Astrocyte of the cerebellum (primary cell): ENCODE results near the gene ZNF735.
"Not testable (repeated sequence)": the region's sequence is repeated elsewhere in the genome, so short reads cannot be mapped to it uniquely, and the experiment has no call there.

Experiments
- DNase-seq: peaks from one replicate; pipeline ENCODE4 v3.0.0-alpha.2; 2011; ENCODE audit warnings: low read depth
- H3K4me3 ChIP-seq: 2 replicates; pipeline ENCODE4 v1.5.1; 2011; ENCODE audit warnings: mild to moderate bottlenecking, low read depth, low read length, moderate library complexity
- in situ Hi-C: cut with HindIII; loops from 2 replicates; pipeline ENCODE4 v1.10.0; 2017; ENCODE audit warnings: low sequenced_read_pairs
- TF ChIP-seq, protein P1 (sequence below): IDR thresholded peaks from 2 replicates; pipeline ENCODE4 v1.5.1; 2012; ENCODE audit warnings: low read length, low read depth, moderate library complexity, mild to moderate bottlenecking; ENCODE audit errors: missing control alignments

The ZNF735 gene

DNA sequence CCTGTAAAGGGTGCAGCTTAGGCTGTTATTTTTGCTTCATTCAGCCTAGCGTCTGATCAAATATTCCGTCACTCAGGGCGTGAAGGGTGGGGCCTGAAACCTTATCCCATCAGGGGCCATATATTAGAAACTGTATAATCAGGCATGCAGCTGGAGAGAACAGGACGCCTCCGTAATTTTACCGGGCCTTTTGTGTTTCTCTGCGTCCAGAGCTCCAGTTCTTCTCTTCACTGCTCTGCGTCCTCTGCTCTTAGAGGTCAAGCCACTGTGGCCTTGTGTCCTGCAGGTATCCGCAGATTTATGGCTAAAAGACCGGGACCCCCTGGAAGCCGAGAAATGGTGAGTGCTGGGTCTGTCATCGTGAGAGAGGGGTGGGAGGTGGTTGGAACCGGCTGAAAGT is at the start of gene ZNF735:
Gene ZNF735, plus strand, starts transcription at position 301 of the 400 bp plus-strand sequence. Its CDS starts 0 bp downstream, at position 301.
- in situ Hi-C loops, result no loop called here
- no peak within 1 kb of the TSS for H3K4me3 ChIP-seq
- no peak for DNase-seq
- TF ChIP-seq, protein P1, sequence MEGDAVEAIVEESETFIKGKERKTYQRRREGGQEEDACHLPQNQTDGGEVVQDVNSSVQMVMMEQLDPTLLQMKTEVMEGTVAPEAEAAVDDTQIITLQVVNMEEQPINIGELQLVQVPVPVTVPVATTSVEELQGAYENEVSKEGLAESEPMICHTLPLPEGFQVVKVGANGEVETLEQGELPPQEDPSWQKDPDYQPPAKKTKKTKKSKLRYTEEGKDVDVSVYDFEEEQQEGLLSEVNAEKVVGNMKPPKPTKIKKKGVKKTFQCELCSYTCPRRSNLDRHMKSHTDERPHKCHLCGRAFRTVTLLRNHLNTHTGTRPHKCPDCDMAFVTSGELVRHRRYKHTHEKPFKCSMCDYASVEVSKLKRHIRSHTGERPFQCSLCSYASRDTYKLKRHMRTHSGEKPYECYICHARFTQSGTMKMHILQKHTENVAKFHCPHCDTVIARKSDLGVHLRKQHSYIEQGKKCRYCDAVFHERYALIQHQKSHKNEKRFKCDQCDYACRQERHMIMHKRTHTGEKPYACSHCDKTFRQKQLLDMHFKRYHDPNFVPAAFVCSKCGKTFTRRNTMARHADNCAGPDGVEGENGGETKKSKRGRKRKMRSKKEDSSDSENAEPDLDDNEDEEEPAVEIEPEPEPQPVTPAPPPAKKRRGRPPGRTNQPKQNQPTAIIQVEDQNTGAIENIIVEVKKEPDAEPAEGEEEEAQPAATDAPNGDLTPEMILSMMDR, result no peak

DNA sequence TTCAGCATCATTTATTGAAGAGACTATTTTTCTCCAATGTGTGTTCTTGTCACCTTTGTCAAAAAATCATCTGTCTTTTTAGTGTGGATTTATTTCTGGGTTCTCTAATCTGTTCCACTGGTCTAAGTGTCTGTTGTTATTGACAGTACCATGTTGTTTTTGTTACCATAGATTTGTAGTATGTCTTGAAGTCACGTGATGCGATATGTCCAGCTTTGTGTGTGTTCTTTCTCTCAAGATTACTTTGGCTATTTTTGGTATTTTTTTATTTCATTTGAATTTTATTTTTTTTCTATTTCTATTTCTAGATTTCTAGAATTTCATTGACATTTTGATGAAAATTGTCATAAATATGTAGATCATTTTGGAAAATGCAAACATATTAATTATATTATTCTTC is 36.0 kb upstream of the ZNF735 start:
- H3K4me3 ChIP-seq, DNase-seq, in situ Hi-C loops: not testable (repeated sequence)

DNA sequence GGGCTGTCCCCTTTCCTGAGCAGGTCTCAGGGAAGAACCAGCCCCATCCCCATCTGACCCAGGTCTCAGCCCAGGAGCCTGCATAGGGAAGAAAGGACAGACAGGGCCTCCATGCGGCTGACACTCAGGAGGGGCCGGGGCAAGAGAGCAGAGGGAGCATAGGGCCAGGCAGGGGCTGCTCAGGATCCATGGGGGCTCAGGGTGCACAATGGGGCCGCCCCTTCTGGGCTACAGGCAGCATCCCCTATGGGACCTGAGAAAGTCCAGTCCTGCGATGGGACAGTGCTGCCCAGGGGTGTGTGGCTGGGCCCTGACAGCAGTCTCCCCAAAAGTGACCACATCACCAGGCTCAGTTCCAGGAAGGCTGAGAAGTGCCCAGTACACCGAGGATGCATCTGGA is 32.7 kb upstream of the ZNF735 start:
- in situ Hi-C loops, result no loop called here
- TF ChIP-seq, protein P1, result no peak
- H3K4me3 ChIP-seq, result no peak overlapping the region
- DNase-seq, result no peak

DNA sequence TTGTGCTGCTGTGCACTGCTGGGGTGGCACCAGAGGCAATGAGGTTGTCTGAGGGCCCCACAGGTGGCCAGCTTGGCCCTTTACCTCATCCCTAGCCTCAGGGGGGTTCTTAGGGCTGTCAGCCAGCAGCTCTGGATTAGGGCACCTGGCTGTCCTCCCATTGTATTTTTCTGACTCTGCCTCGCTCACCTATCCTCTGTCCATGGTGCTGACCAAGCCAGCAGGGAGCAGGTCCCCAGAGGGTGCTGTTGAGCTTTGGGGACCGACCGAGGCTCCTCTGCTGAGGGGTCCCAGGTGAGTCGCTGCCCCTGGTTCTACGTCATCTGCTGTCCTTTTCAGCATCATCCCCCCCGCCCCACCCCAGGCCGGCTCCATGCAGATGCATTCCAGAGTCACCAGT is 32.1 kb upstream of the ZNF735 start:
- H3K4me3 ChIP-seq, result no peak overlapping the region
- in situ Hi-C loops, result no loop called here
- no peak for DNase-seq
- TF ChIP-seq, protein P1, result no peak

DNA sequence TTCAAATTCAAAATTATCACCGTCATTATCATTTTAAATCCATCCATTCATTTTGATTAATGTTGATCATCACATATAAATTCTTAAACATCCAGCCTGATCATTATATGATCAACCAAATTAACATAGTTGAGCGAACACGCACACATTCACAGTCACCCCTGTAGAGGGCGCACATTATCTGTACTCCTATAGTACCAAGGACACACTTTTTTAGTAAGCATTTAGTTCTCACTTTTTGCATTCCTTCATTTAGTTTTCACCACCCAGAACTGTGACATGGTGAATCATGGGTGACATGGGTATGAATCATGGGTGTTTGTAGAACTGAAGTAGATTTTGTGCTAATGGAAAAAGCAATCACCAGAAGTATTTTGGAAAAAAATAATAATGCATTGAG is 26.0 kb upstream of the ZNF735 start:
- no peak overlapping the region for H3K4me3 ChIP-seq
- DNase-seq, result no peak
- in situ Hi-C loops, result no loop called here
- TF ChIP-seq, protein P1, result no peak

DNA sequence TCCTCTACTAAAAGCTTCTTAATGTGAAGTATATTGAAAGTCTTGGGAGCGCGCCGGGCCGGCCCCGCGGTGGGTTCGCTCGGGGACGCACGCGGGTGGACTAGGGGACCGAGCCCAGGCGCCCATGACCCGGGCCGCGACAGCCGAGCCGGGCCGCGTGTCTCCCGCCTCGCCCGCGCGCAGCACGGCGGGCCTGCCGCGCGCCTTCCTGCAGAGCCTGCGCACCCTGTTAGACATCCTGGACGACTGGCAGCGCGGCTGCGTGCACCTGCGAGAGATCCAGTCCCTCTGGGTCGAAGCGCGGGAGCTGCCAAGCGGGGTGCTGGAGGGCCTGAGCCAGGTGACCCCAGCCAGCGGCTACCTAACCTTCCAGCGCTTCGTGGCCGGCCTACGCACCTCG is 25.4 kb upstream of the ZNF735 start:
- TF ChIP-seq, protein P1, result no peak
- H3K4me3 ChIP-seq, result no peak overlapping the region
- DNase-seq, result no peak
- in situ Hi-C loops, result no loop called here

DNA sequence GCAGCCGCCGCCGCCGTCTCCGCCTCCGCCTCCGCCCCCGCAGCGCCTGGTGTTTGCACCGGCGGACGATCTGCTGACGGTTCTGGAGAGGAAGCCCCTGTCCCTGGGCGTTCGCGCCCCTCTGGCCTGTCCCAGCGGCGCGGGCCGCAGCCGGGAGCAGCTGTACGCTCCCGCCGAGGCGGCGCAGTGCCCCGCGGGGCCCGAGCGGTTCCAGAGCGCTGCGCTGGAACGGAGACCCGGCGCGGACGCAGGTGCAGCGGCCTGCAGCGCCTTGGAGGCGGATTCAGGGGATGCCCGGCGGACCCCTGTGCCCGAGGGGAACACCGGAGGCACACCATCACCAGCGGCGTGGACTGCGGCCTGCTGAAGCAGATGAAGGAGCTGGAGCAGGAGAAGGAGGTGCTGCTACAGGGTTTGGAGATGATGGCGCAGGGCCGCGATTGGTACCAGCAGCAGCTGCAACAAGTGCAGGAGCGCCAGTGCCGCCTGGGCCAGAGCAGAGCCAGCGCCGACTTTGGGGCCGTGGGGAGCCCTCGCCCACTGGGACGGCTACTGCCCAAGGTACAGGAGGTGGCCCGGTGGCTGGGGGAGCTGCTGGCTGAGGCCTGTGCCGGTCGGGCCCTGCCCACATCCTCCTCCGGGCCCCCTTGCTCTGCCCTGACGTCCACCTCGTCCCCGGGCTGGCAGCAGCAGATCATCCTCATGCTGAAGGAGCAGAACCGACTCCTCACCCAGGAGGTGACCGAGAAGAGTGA is 24.8 kb upstream of the ZNF735 start:
- DNase-seq, result no peak
- TF ChIP-seq, protein P1, result no peak
- in situ Hi-C loops, result no loop called here
- H3K4me3 ChIP-seq, result no peak overlapping the region
